HG02973 (cell line): ENCODE results near the gene WNT11.

ENCODE experiments used
- ATAC-seq: cut with Tn5 transposase; IDR thresholded peaks from one replicate; pipeline ENCODE4 v1.9.1; 2021; ENCODE audit warnings: moderate library complexity; ENCODE audit not compliant: unreplicated experiment

The WNT11 gene

GRCh38 chr11:76177250-76177686, 29.0 kb downstream of the WNT11 start:
- ATAC-seq: no peak

GRCh38 chr11:76176463-76176862, 29.8 kb downstream of the WNT11 start:
- ATAC-seq: no peak

GRCh38 chr11:76175783-76176182, 30.5 kb downstream of the WNT11 start:
- no peak for ATAC-seq

- ATAC-seq: no peak
Observed at GRCh38 chr11:76174330-76174729, 32.0 kb downstream of the WNT11 start.

- no peak for ATAC-seq
Observed at GRCh38 chr11:76173663-76174062, 32.6 kb downstream of the WNT11 start.

- ATAC-seq: no peak
Observed at GRCh38 chr11:76172583-76172982, 33.7 kb downstream of the WNT11 start.

- no peak for ATAC-seq
Observed at GRCh38 chr11:76170468-76170867, 35.8 kb downstream of the WNT11 start.

- ATAC-seq: no peak
Observed at GRCh38 chr11:76169473-76169896, 36.8 kb downstream of the WNT11 start.

- no peak for ATAC-seq
Observed at GRCh38 chr11:76167590-76167989, 38.7 kb downstream of the WNT11 start.

- ATAC-seq: no peak
Observed at GRCh38 chr11:76166314-76166713, 40.0 kb downstream of the WNT11 start.

GRCh38 chr11:76164861-76165751, 41.2 kb downstream of the WNT11 start:
- no peak for ATAC-seq

GRCh38 chr11:76164081-76164480, 42.2 kb downstream of the WNT11 start:
- ATAC-seq: no peak

GRCh38 chr11:76163289-76163880, 42.9 kb downstream of the WNT11 start:
- ATAC-seq: no peak

GRCh38 chr11:76162336-76163288, 43.7 kb downstream of the WNT11 start:
- ATAC-seq: no peak

- ATAC-seq: no peak
Observed at GRCh38 chr11:76161261-76161961, 44.9 kb downstream of the WNT11 start.

- ATAC-seq: no peak
Observed at GRCh38 chr11:76160856-76161255, 45.4 kb downstream of the WNT11 start.

GRCh38 chr11:76159983-76160661, 46.2 kb downstream of the WNT11 start:
- no peak for ATAC-seq

GRCh38 chr11:76159303-76159937, 46.9 kb downstream of the WNT11 start:
- ATAC-seq: no peak
